Stimulated activated CD8-positive, alpha-beta memory T cell treated with anti-CD3 and anti-CD28 coated beads, Interleukin-4, amount 100 ng/mL, for 4 hours (primary cell): ENCODE results near the gene CRYBG3.
"Not testable (repeated sequence)": the region's sequence is repeated elsewhere in the genome, so short reads cannot be mapped to it uniquely, and the experiment has no call there.

ENCODE experiments used
- DNase-seq, 2 donors: peaks; one replicate each; pipeline ENCODE4 v3.0.0-alpha.2; 2020; ENCODE audit warnings: low read depth in 2 of 2, low spot score in 1 of 2

CRYBG3 gene

DNA sequence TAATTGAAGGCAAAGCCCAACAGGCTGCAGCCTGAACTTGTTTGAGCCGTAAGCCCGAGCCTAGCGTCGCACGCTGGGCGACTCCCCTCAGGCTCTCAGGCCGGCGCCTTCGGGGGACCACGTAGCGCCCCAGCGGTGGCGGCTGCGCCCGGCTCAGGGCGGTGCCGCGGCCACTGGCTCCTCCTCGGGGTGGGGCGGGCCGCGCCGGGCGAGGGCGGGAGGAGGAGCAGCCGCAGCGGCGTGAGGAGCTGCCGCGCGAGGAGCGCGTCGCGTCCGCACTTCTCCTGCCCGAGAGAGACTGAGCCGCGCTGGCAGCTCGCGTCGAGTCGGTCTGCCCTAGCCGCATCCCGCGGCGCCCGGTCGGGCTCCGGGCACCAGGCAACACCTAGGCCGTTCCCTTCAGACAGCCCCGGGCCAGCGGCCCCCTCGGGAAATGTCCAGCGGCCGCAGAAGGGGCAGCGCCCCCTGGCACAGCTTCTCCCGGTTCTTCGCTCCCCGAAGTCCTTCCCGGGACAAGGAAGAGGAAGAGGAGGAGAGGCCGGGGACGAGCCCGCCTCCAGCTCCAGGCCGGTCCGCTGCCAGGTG, at the start of gene CRYBG3:
Gene CRYBG3 (plus strand): TSS at position 238 of the 585 bp plus-strand sequence. CDS start 196 bp downstream, at position 434.
- DNase-seq: peak; percentile 44 to 61

- no peak for DNase-seq
Measured at GRCh38 chr3:97772926-97773325, 48.9 kb upstream of the CRYBG3 start.

- no peak for DNase-seq
Measured at GRCh38 chr3:97778152-97778551, 43.7 kb upstream of the CRYBG3 start.

- no peak for DNase-seq
Measured at GRCh38 chr3:97793420-97794019, 28.3 kb upstream of the CRYBG3 start.

- DNase-seq: no peak
Measured at GRCh38 chr3:97795951-97796350, 25.9 kb upstream of the CRYBG3 start.

GRCh38 chr3:97804471-97804870, 17.3 kb upstream of the CRYBG3 start:
- DNase-seq: no peak

DNA sequence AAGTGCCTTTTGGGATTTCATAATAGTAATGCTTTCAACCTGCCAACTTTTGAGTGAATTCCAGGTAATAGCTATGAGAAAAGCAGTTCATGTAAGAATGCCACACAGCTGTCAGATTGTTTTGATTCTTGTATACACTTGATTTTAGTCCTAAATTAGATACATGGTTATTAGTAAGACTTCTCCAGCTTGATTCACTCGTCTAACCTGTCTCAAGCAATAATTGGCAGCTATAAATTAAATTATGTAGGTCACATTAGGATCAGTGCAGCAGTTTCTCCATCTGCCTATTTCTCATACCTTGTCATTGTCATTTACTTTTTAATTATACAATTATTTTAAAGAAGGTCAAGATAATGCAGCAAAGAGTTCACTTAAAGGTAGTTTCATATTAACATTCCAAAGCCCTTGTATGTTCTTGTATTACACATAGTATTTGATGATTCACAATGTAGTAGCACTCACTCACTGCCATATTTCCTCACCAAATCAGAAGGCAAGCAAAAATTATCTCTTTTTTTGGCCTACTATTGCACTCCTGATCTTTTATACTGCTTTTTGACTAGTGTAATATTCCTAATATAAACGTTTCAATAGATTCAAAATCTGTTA, 10.9 kb upstream of the CRYBG3 start:
- DNase-seq: no peak

GRCh38 chr3:97815149-97815917, 6.5 kb upstream of the CRYBG3 start:
- DNase-seq: no peak

- no peak for DNase-seq
Measured at GRCh38 chr3:97816811-97817210, 5.0 kb upstream of the CRYBG3 start.

- no peak for DNase-seq
Measured at GRCh38 chr3:97817965-97818364, 3.8 kb upstream of the CRYBG3 start.

- DNase-seq: no peak
Measured at GRCh38 chr3:97820780-97821179, 1.0 kb upstream of the CRYBG3 start.

GRCh38 chr3:97821287-97821773, 481 bp upstream of the CRYBG3 start:
- DNase-seq: no peak

- DNase-seq: no peak
Measured at GRCh38 chr3:97822359-97822775, 556 bp downstream of the CRYBG3 start.

GRCh38 chr3:97823046-97824004, 1.5 kb downstream of the CRYBG3 start:
- DNase-seq: no peak

DNA sequence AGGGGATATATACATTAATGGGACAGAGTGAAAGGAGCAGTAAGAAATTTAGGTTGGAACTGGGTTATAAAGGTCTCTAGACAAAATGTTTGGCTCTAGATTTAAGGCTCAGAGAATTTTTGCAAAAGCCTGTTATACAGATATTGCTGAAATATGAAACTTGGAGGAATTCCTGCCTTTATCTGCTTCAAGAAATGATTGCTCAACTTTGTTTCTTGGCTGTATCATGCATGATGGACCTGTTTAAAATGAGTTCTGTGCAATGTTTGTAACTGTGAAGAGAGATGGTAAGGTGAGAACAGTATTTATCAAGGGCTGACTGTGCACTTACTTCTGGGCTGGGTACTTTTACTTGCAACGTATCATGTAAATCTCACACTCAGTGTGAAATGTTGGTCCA, 3.3 kb downstream of the CRYBG3 start:
- DNase-seq: no peak

- DNase-seq: no peak
Measured at GRCh38 chr3:97827741-97828471, 6.1 kb downstream of the CRYBG3 start.

DNA sequence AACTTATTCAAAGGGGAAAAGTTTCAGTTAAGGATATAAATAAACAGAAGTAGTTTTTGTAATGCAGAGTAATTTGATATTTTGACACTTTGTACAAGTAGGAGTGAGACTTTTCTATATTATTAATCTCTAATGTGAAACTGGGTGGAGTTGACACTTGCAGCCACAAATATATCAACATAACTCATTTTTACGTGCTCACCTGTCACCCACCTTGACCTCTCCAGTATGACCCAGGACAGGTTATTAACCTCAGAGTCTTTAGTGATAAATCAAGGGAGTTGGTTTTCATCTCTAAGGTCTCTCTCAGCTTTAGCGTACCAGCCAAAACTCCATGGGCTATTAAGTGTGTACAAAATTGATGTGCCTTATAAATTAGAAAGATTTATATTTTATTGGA, 7.4 kb downstream of the CRYBG3 start:
- no peak for DNase-seq

- no peak for DNase-seq
Measured at GRCh38 chr3:97830638-97831037, 8.8 kb downstream of the CRYBG3 start.

DNA sequence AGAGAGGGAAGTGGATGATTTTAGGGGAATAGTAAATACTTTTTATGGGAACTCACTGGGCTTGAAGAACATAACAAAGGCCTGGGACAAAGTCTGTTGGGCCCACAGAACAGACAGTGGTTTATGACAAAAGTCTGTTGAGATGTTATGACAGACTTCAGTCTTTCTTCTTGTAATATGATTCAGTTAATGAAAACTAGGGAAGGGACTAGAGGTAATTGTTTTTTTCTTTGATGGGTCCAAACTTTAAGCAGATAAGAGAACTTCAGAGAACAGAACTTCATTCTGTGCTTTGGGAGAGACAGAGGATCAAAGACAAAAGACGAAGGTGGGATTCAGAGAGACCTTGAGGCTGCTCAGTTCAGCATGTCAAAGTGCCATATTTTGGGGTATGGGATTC, 9.3 kb downstream of the CRYBG3 start:
- no peak for DNase-seq

DNA sequence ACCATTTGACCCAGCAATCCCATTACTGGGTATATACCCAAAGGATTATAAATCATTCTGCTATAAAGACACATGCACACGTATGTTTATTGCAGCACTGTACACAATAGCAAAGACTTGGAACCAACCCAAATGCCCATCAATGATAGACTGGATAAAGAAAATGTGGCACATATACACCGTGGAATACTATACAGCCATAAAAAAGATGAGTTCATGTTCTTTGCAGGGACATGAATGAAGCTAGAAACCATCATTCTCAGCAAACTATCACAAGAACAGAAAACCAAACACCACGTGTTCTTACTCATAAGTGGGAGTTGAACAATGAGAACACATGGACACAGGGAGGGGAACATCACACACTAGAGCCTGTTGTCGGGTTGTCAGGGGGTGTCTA, 11.4 kb downstream of the CRYBG3 start:
- not testable (repeated sequence) for DNase-seq
